A549 treated with GW870086 at 1 μM for 4 hours (cell line): ENCODE data around the gene PLEKHM1. TPM values are rescaled to one million over a fixed set of nuclear protein-coding genes. Genes with fewer than 3 reads are reported as not detected.

Experiments used
- total RNA-seq: library from RNA; stranded (reverse); fragments of 200-300 nt; extraction: Qiagen RNA extraction; gene quantifications from 5 replicates; pipeline ENCODE4 v1.2.3, GENCODE V29; 2022; ENCODE audit warnings: low read depth

Gene PLEKHM1
- total RNA-seq = 18.7 to 25.4 TPM (median 21.9 TPM) in 5 replicates

GRCh38 chr17:45490615-45491433 is at the start of gene PLEKHM1:
PLEKHM1 (minus strand) TSS chr17:45490721; CDS start chr17:45482484, 8,237 bp downstream.

GRCh38 chr17:45432405-45433158 is 57.9 kb downstream of the PLEKHM1 start, which contains the start of gene ARHGAP27:
ARHGAP27 (minus strand) TSS chr17:45432870; CDS start chr17:45430279, 2,591 bp downstream.

Other genes with a start within 250 kb of the PLEKHM1 start
- gene SPATA32, start 228.6 kb downstream of the PLEKHM1 start, total RNA-seq = 0.08 to 0.19 TPM (median 0.15 TPM) in 5 replicates
- 44.8 to 65.3 TPM (median 59.6 TPM) in 5 replicates for gene MAP3K14, start 173.7 kb downstream of the PLEKHM1 start, total RNA-seq
- 12.5 to 19.4 TPM (median 17.7 TPM) in 5 replicates for gene ARHGAP27, start 57.9 kb downstream of the PLEKHM1 start, total RNA-seq